Activated CD4-positive, CD25-positive, alpha-beta regulatory T cell treated with anti-CD3 and anti-CD28 coated beads, Interleukin-2, amount 50 U/mL, for 16 hours (primary cell): ENCODE data around the gene RGPD4.

Source experiments
- DNase-seq: peaks from one replicate; pipeline ENCODE4 v3.0.0-alpha.2; 2020; ENCODE audit warnings: low read depth, low spot score

Gene RGPD4

DNA sequence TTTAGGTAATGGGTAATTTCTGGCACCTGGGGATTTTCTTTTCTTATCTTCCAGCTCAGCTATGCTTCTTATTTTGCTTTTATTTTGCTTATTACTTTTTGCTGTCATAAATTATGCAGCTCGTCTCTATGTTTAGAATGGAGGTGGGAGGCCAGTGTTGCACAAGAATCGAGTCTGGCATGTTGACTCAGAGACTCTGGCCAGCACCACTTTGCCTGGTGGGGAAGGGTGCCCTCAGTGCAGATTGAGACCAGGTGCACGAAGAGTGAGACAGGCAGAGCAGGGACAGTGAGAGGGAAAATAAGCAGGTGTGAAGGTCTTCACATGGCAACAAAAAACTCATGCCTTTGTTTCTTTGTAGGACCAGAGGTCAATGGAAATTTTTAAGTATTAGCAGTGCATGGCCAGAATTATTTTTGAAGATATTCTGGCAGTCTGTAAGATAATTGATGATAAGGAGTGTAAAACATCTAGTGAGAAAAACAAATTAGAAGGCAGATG is 100.4 kb downstream of the RGPD4 start:
- no peak for DNase-seq

DNA sequence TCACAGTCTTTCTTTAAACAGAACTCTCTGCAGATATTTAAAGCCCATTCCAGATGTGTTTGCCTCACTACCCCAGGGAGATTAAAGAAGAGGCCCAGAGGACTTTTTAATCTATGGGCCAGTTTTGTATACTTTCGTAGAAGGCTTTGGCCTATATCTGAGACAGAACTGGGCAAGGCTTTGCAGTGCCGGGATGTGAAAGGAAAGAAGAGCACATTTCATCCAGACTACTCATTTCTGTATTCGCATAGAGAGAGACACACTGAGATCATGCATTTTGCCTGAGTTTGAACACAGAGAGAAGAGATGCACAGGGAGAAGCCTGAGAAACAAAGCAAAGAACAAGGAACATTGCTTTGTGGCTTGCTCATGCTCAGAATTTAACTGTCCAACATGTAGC is 104.7 kb downstream of the RGPD4 start:
- DNase-seq: no peak

GRCh38 chr2:107932488-107932887 is 105.8 kb downstream of the RGPD4 start:
- DNase-seq: no peak

- DNase-seq: no peak
These were observed 106.3 kb downstream of the RGPD4 start for GRCh38 chr2:107932979-107933378.

DNA sequence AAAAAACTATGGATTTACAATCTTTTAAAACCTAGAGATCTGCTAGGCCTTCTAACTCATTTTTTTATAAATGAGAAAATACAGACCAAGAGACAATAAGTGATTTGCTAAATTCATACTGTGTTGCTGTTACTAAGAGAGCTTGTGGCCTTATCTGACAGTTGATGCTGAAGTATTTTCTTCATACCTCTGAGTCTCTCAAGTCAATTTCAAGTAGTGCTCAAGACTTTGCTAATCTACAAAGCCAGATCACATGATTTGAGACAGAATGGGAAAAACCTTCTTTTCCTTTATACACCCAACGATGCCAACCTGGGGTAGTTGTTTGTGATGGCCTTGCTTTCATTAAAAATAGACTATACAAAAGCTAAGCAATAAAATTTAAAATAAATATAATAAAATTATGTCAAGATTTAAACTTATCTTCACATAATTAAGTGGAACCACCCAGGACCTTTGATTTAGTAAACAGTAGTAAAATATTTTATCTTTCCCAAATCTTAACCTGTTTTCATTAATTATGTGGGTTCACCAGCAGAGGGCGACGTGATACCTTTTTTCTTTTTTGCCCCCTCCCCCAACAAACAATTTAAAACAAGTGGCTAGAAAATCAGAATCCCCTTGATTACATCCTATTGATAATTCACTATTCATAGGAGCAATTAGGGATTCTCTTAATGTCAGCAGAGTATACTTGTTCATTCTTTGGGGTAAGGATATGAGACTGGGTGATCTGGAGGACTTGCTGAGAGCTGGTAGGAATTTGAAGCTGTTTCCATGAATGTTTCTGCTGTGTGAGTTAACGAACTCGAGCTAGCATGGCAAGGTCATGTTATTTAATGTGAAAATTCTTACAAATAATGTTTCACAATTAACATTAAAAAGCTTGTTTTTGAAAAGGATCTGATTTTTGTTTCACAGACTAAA is 110.0 kb downstream of the RGPD4 start:
- no peak for DNase-seq
